Endothelial cell (in vitro differentiated cells): ENCODE data around the gene TRIM2. TPM values are rescaled to one million over a fixed set of nuclear protein-coding genes. Genes with fewer than 3 reads are reported as not detected.

Experiments used
- DNase-seq: peaks from one replicate; pipeline ENCODE4 v3.0.0; 2021; ENCODE audit warnings: low spot score
- H3K27ac Mint-ChIP-seq: one replicate; pipeline ENCODE4 v1.8.0; 2021; ENCODE audit warnings: mixed read lengths, inconsistent platforms; ENCODE audit not compliant: unreplicated experiment
- H3K27me3 Mint-ChIP-seq: one replicate; pipeline ENCODE4 v1.8.0; 2021; ENCODE audit warnings: mild to moderate bottlenecking, moderate library complexity, mixed read lengths, inconsistent platforms; ENCODE audit not compliant: unreplicated experiment
- H3K36me3 Mint-ChIP-seq: one replicate; pipeline ENCODE4 v1.8.0; 2021; ENCODE audit warnings: mild to moderate bottlenecking, low read depth, mixed read lengths, inconsistent platforms; ENCODE audit not compliant: unreplicated experiment
- H3K4me1 Mint-ChIP-seq: one replicate; pipeline ENCODE4 v1.8.0; 2021; ENCODE audit warnings: mild to moderate bottlenecking, mixed read lengths, inconsistent platforms; ENCODE audit not compliant: unreplicated experiment
- H3K4me3 Mint-ChIP-seq: one replicate; pipeline ENCODE4 v1.8.0; 2021; ENCODE audit warnings: mild to moderate bottlenecking, mixed read lengths, inconsistent platforms; ENCODE audit not compliant: unreplicated experiment
- H3K9me3 Mint-ChIP-seq: one replicate; pipeline ENCODE4 v1.8.0; 2021; ENCODE audit warnings: mixed read lengths, inconsistent platforms; ENCODE audit not compliant: unreplicated experiment
- CTCF ChIP-seq: fragments of 200-600 bp; sonication (generic); IDR thresholded peaks from one replicate; pipeline ENCODE4 v1.5.0; 2021; ENCODE audit warnings: antibody characterized with exemption; ENCODE audit not compliant: unreplicated experiment
- total RNA-seq: library from RNA; stranded (reverse); fragmentation: NEBNext Ultra II Directional; extraction: Animal tissue kit (Norgen Biotek cat#: 25700); gene quantifications from one replicate; pipeline ENCODE4 v1.2.1, GENCODE V29; 2021; ENCODE audit not compliant: unreplicated experiment

The TRIM2 gene
- total RNA-seq, 1 donor from 2014 or later, result 15.4 TPM

- Mint-ChIP-seq H3K4me1 (no peaks in the 10 kb centered on the region), H3K36me3 (peaks cover 38% of the 10 kb centered on the region), H3K9me3 (peaks cover 3% of the 10 kb centered on the region), H3K27ac (no peak overlapping the region), H3K27me3 (no peaks in the 10 kb centered on the region), H3K4me3 (peak overlapping the region; percentile 45)
- TF ChIP-seq CTCF, result no peak
- DNase-seq, result no peak
These were observed 88.9 kb downstream of the TRIM2 start for GRCh38 chr4:153292897-153293741.

- peak overlapping the region; percentile 45 for H3K4me3 Mint-ChIP-seq
- H3K27me3 Mint-ChIP-seq, result no peaks in the 10 kb centered on the region
- no peak overlapping the region for H3K27ac Mint-ChIP-seq
- H3K36me3 Mint-ChIP-seq, result peaks cover 38% of the 10 kb centered on the region
- DNase-seq, result no peak
- no peaks in the 10 kb centered on the region for H3K4me1 Mint-ChIP-seq
- peaks cover 3% of the 10 kb centered on the region for H3K9me3 Mint-ChIP-seq
- no peak for TF ChIP-seq CTCF
These were observed 89.5 kb downstream of the TRIM2 start for GRCh38 chr4:153293742-153294057.

- Mint-ChIP-seq H3K36me3 (peaks cover 46% of the 10 kb centered on the region), H3K9me3 (peaks cover 6% of the 10 kb centered on the region), H3K27ac (no peak overlapping the region), H3K27me3 (no peaks in the 10 kb centered on the region), H3K4me1 (no peaks in the 10 kb centered on the region), H3K4me3 (no peak overlapping the region)
- no peak for TF ChIP-seq CTCF
- no peak for DNase-seq
These were observed 90.4 kb downstream of the TRIM2 start for GRCh38 chr4:153294631-153295030.

- peaks cover 8% of the 10 kb centered on the region for H3K9me3 Mint-ChIP-seq
- peaks cover 52% of the 10 kb centered on the region for H3K36me3 Mint-ChIP-seq
- no peaks in the 10 kb centered on the region for H3K4me1 Mint-ChIP-seq
- peaks cover under 1% of the 10 kb centered on the region for H3K27me3 Mint-ChIP-seq
- no peak overlapping the region for H3K4me3 Mint-ChIP-seq
- no peak overlapping the region for H3K27ac Mint-ChIP-seq
- DNase-seq, result no peak
- TF ChIP-seq CTCF, result no peak
These were observed 91.0 kb downstream of the TRIM2 start for GRCh38 chr4:153295131-153295755.
